ENCODE results near the gene MROH7. TPM values are rescaled to one million over a fixed set of nuclear protein-coding genes. Genes with fewer than 3 reads are reported as not detected.

The MROH7 gene
- total RNA-seq, 3 donors from 2014 or later, result 8.9 to 39.0 (median 16.6) TPM

DNA sequence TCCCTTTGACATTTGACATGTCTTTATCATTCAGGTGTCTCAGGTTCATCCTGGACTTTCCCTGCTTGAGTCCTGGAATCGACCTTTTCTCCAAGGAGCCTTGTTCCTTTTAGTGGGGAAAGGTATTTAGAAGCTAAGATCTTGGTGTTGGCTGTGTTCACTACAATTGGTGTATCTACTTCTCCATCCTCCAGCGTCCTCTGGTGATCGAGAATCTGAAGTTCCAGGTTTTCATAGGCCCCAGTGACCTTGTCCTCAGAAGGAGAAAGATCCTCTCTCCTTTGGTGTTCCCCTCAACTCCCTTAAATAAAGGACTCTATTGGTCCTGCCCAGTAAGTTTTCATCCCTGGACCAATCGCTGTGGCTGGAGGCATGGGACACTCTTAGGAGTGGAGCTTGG lies 22.1 kb downstream of the MROH7 start:
- TF ChIP-seq, protein P1, sequence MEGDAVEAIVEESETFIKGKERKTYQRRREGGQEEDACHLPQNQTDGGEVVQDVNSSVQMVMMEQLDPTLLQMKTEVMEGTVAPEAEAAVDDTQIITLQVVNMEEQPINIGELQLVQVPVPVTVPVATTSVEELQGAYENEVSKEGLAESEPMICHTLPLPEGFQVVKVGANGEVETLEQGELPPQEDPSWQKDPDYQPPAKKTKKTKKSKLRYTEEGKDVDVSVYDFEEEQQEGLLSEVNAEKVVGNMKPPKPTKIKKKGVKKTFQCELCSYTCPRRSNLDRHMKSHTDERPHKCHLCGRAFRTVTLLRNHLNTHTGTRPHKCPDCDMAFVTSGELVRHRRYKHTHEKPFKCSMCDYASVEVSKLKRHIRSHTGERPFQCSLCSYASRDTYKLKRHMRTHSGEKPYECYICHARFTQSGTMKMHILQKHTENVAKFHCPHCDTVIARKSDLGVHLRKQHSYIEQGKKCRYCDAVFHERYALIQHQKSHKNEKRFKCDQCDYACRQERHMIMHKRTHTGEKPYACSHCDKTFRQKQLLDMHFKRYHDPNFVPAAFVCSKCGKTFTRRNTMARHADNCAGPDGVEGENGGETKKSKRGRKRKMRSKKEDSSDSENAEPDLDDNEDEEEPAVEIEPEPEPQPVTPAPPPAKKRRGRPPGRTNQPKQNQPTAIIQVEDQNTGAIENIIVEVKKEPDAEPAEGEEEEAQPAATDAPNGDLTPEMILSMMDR (IDR thresholded peaks at IDR 0.05), result no peak
- ATAC-seq (no peak), DNase-seq (no peak)
- Histone ChIP-seq H3K4me1 (ENCODE audit: low read depth) (no peaks in the 10 kb centered on the region), H3K4me3 (no peak overlapping the region), H3K9me3 (no peaks in the 10 kb centered on the region), H3K36me3 (ENCODE audit: low read depth) (no peaks in the 10 kb centered on the region)
- intact Hi-C loops (cut with DNase I, micrococcal nuclease), result no loop called here

DNA sequence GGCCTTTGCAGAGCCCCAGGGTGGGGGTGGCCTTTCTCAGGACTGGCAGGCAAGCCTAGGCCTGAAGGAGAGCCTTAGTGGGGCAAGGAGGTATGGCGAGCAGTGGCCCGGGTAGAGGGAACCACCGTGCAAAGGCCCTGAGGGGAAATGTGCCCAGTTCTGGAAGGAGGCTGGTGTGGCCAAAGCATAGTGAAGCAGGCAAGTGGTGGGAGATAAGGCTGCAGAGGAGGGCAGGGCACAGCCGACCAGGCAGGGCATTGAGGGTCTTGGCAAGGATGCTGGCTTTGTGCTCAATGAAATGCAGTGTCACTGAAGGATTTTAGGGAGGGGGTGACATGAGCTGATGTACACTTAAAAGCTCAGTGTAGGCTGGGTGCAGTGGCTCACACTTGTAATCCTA lies 22.8 kb downstream of the MROH7 start:
- no peaks in the 10 kb centered on the region for H3K9me3 ChIP-seq
- intact Hi-C loops (cut with DNase I, micrococcal nuclease), result no loop called here
- H3K4me1 ChIP-seq (ENCODE audit: low read depth), result no peaks in the 10 kb centered on the region
- TF ChIP-seq, protein P1 (IDR thresholded peaks at IDR 0.05), result no peak
- no peak overlapping the region for H3K4me3 ChIP-seq
- DNase-seq, result no peak
- H3K36me3 ChIP-seq (ENCODE audit: low read depth), result no peaks in the 10 kb centered on the region
- ATAC-seq, result no peak

DNA sequence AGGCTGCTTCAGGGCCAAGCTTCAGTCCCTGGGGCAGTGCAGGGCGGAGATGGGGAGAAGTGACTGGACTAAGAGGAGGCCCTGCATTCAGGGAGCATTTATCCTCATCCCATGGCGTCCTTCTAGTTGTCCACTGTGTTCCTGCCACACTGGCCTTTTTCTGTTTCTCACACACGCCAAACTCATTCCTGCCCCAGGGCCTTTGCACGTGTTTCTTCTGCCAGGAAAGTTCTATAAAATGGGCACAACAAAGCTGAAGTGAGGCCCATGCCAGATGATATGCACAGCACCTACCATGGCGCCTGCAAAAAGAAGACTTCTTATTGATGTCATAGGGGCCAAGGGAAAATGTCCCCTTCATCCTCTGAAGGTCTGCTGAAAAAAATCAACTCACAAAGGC lies 24.3 kb downstream of the MROH7 start:
- Histone ChIP-seq H3K4me3 (no peak overlapping the region), H3K36me3 (ENCODE audit: low read depth) (no peaks in the 10 kb centered on the region), H3K4me1 (ENCODE audit: low read depth) (no peaks in the 10 kb centered on the region), H3K9me3 (no peaks in the 10 kb centered on the region)
- DNase-seq, result no peak
- intact Hi-C loops (cut with DNase I, micrococcal nuclease), result no loop called here
- no peak for ATAC-seq
- TF ChIP-seq, protein P1 (IDR thresholded peaks at IDR 0.05), result no peak

DNA sequence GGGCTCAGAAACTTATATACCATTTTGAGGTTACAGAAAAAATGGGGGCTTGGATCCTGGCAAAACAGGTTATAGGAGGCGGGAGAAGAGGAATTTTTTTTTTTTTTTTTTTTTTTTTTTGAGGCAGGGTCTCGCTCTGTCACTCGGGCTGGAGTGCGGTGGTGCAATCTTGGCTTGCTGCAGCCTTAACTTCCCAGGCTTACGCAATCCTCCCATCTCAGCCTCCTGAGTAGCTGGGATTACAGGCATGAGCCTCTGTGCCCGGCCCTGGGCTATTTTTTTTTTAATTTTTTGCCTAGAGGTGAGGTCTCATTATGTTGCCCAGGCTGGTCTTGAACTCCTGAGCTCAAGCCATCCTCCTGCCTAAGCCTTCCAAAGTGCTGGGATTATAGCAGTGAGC lies 24.7 kb downstream of the MROH7 start:
- H3K9me3 ChIP-seq, result no peaks in the 10 kb centered on the region
- H3K4me1 ChIP-seq (ENCODE audit: low read depth), result no peaks in the 10 kb centered on the region
- DNase-seq (no peak), ATAC-seq (no peak)
- intact Hi-C loops (cut with DNase I, micrococcal nuclease), result no loop called here
- TF ChIP-seq, protein P1 (IDR thresholded peaks at IDR 0.05), result no peak
- H3K4me3 ChIP-seq, result no peak overlapping the region
- no peaks in the 10 kb centered on the region for H3K36me3 ChIP-seq (ENCODE audit: low read depth)

DNA sequence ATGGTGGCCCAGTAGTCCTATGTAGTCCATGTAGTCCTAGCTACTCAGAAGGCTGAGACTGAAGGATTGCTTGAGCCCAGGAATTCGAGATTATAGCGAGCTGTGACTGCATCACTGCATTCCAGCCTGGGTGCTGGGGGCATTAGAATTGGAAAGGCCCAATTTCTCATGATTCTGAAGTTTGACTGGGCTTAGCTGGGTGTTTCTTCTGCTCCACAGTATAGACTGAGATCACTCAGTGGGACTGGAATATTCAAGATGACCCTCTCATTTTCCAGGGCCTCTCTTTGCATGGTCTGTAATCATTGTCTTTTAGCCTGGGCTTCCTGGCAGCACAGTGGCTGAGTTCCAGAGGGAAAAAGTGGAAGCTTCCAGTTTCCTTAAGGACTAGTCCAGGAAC lies 26.2 kb downstream of the MROH7 start:
- TF ChIP-seq, protein P1 (IDR thresholded peaks at IDR 0.05), result no peak
- ATAC-seq (no peak), DNase-seq (no peak)
- no peaks in the 10 kb centered on the region for H3K9me3 ChIP-seq
- H3K36me3 ChIP-seq (ENCODE audit: low read depth), result no peaks in the 10 kb centered on the region
- intact Hi-C loops (cut with DNase I, micrococcal nuclease), result no loop called here
- H3K4me1 ChIP-seq (ENCODE audit: low read depth), result no peaks in the 10 kb centered on the region
- H3K4me3 ChIP-seq, result no peak overlapping the region

DNA sequence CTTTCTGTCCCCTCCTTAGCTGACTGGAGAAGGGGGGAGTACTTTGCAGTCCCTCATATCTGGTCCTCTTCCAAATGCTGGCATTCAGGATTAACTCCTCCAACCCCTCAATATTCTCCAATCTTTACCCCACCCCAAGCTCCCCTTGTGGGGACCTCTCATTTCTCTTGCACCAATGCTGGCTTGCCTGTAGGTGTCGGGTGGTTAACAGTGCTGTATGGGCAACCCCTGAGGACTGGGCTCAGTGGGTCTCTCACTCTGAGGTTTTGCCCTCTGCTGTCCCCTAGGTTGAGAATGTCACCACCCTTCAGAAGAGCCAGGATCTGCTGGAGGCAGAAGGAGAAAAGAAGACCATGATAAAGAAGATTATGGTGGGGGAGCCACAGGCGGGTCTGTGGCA lies 27.0 kb downstream of the MROH7 start:
- intact Hi-C loops (cut with DNase I, micrococcal nuclease), result no loop called here
- TF ChIP-seq, protein P1 (IDR thresholded peaks at IDR 0.05), result no peak
- H3K36me3 ChIP-seq (ENCODE audit: low read depth), result no peaks in the 10 kb centered on the region
- DNase-seq, result no peak
- H3K9me3 ChIP-seq, result no peaks in the 10 kb centered on the region
- no peaks in the 10 kb centered on the region for H3K4me1 ChIP-seq (ENCODE audit: low read depth)
- no peak overlapping the region for H3K4me3 ChIP-seq
- ATAC-seq, result no peak

Measured in mucosa of descending colon (tissue), 3 donors.